ENCODE results near the gene HYLS1.

DNA sequence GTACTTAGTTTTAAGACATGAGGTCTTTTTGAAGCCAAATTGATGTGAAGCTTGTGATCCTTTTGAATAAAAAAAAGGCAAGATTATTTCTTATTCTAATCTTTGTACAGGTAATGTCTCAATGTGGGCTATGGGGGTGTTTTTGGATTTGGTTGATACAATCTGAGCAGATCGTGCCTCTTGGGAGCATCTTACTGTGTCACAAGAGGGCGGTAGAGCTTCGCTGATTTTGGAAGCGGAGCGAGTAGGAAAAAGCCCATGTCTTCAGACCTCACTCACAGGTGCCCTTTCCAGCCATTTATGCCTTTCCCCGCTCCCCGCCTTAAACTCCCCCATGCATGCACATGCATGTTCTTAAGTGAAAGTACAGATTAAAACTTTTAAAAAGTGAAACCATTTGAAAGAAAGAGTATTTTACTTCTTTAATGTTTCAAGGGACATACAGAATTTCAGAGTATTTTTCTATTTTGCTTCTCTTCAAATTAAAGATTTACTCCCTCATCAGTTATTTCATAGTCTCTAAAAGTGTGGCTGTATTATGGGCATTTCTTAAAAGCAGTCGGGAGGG, 35.6 kb downstream of the HYLS1 start:
- TF ChIP-seq, protein P1, sequence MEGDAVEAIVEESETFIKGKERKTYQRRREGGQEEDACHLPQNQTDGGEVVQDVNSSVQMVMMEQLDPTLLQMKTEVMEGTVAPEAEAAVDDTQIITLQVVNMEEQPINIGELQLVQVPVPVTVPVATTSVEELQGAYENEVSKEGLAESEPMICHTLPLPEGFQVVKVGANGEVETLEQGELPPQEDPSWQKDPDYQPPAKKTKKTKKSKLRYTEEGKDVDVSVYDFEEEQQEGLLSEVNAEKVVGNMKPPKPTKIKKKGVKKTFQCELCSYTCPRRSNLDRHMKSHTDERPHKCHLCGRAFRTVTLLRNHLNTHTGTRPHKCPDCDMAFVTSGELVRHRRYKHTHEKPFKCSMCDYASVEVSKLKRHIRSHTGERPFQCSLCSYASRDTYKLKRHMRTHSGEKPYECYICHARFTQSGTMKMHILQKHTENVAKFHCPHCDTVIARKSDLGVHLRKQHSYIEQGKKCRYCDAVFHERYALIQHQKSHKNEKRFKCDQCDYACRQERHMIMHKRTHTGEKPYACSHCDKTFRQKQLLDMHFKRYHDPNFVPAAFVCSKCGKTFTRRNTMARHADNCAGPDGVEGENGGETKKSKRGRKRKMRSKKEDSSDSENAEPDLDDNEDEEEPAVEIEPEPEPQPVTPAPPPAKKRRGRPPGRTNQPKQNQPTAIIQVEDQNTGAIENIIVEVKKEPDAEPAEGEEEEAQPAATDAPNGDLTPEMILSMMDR (IDR thresholded peaks at IDR 0.05), result peak; percentile 47 to 82 (median 80)
- TF ChIP-seq POLR2A (IDR thresholded peaks at IDR 0.05), result no peak
- TF ChIP-seq EP300 (IDR thresholded peaks at IDR 0.05), result no peak
